Stimulated activated CD8-positive, alpha-beta memory T cell treated with anti-CD3 and anti-CD28 coated beads, Interleukin-4, amount 100 ng/mL, for 24 hours (primary cell): ENCODE measurements around the gene RGS12.

Experiments used
- DNase-seq: peaks from one replicate; pipeline ENCODE4 v3.0.0-alpha.2; 2020; ENCODE audit warnings: low read depth

Gene RGS12

DNA sequence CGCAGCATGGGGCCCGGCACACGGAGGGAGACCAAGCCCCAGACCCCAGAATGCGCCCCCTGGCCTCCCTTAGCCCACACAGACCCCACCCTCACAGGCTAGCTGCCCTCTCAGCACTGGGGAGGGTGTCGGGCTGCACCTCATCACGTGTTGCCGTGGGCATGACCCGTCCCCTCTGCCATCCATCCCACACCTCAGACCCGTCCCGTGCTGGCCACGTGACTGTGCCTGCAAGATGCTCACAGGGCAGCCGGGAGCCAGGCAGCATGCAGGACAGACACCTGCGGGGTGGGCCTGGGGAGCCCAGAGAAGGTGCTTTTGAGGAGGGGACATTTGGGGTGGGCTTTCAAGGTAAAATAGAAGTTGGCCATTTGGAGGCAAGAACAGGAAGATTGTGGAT lies 39.0 kb upstream of the RGS12 start:
- no peak for DNase-seq

GRCh38 chr4:3254302-3255131 lies 38.3 kb upstream of the RGS12 start:
- DNase-seq: no peak

GRCh38 chr4:3255611-3256186 lies 37.1 kb upstream of the RGS12 start:
- no peak for DNase-seq

GRCh38 chr4:3256230-3257102 lies 36.4 kb upstream of the RGS12 start:
- no peak for DNase-seq

GRCh38 chr4:3257103-3257555 lies 35.7 kb upstream of the RGS12 start:
- DNase-seq: no peak

GRCh38 chr4:3257556-3258482 lies 35.0 kb upstream of the RGS12 start:
- no peak for DNase-seq

GRCh38 chr4:3261411-3262207 lies 31.2 kb upstream of the RGS12 start:
- DNase-seq: no peak

GRCh38 chr4:3262208-3263052 lies 30.4 kb upstream of the RGS12 start:
- no peak for DNase-seq

DNA sequence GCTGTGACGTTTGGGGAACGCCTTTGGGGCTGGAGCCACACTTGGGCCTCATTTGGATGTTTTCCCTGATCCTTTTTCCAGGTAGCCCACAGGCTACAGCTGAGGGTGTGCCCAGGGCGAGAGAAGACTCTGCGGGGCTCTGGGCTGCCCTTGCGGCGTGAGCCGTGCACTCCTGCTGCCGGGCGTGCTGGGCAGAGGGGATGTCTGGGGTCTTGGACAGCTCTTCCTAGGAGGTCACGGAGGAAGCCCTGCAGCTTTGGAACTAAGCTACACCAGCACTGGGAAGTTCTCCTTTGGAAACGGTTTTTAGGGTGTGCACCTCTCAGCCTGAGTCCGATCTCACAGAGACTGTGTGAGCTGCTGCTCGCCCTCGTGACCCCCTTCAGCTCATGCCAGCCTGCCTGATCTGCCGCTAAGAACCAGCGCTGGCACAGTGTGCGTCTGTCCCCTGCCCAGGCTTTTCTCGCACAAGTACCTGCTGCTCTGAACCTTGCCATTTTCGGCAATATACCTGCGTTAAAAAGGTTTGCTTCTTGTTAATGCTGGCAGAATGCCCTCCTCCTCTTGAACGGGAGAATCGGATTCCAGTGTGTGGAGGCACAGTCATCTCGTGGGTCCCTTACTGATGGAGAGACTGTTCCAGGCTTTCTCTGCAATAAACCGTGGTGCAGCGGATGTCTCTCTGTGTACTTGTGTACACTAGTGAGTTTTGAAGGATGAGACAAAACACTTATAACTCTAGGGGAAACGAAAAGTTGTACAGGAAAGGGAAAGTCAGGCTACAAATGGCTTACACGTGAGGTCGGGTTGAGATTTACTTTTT lies 29.6 kb upstream of the RGS12 start:
- no peak for DNase-seq

DNA sequence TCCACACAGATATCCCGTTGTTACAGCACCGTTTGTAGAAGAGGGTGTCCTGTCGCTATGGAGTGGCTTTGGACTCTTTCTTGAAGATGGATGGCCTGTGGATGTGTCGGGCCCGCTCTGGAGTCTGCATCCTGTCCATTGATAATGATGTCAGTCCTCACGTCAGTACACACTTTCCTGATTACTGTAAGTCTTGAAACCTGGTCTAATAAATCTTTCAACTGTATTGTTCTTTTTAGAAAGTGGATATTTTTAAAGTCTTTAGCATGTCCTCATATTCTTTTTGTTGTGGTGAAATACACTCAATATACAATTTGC lies 29.0 kb upstream of the RGS12 start:
- no peak for DNase-seq

DNA sequence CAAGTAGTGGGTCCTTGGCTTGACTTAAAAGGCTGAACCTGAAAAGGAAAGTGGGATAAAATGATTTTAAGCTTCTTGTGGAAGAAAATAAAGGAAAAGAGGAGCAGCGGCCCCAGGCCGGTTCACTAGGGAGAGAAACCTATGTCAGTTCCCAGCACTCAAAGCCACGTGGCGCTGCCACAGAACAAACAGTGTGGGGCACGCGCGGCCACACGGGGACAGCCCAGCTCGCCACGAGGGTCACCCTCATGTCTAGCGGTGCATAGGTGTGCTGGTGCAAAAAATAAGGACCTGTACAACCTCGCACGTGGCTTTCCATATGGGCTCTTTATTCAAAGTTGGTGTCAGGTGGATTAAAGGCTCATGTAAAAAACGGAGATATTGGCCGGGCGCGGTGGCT lies 26.7 kb upstream of the RGS12 start:
- DNase-seq: no peak

DNA sequence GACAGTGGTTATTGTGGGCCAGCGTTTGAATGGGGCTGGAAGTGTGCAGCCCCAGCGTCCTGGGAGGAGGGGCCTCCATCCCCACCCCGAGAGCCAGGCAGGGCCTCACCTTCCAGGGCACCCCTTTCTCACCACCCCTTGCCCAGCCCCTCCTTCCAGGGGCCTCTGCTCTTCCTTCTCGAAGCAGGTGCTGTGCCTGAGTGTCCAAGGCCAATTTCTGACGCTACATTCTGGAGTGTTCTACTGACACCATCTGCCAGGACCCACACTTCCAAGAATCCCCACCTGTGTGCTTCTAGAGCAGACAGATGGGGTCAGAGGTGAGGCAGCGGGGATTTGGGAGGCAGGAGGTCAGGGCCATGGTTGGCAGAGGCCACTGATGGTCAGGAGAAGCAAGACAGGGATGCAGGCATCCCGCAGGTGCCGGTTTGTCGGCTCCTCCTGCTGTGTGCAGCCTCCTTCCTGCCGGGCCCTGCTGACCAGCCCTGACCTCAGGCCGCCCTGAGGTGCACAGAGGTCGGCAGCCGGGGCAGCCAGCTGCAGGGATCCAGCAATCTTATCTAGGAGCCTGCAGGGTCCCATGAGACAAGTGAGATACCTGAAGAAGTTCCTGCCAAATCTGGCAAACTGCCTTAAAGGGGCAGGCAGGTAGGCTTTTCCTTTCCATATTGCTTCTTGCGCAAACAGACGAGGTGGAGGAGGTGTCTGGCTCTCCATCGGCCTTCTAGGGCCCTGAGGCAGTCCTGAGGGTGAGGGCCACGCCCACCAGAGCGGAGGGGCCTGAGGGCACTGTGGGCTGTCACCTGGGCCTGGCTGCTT lies 25.0 kb upstream of the RGS12 start:
- DNase-seq: no peak

- no peak for DNase-seq
Observed at GRCh38 chr4:3268395-3269104, 24.3 kb upstream of the RGS12 start.

GRCh38 chr4:3269105-3269927 lies 23.5 kb upstream of the RGS12 start:
- no peak for DNase-seq

GRCh38 chr4:3269991-3270611 lies 22.7 kb upstream of the RGS12 start:
- DNase-seq: no peak

GRCh38 chr4:3271131-3271530 lies 21.7 kb upstream of the RGS12 start:
- no peak for DNase-seq
